HPDE6-E6E7 (cell line): ENCODE measurements around the gene ZNF354B.
"Not testable (repeated sequence)": the region's sequence is repeated elsewhere in the genome, so short reads cannot be mapped to it uniquely, and the experiment has no call there.

Source experiments
- DNase-seq: peaks from one replicate; pipeline ENCODE4 v3.0.0; 2011; ENCODE audit warnings: missing footprints; ENCODE audit errors: extremely low spot score

The ZNF354B gene

GRCh38 chr5:178883115-178883694 lies 23.5 kb downstream of the ZNF354B start:
- not testable (repeated sequence) for DNase-seq

- no peak for DNase-seq
Observed at GRCh38 chr5:178883815-178884430, 24.2 kb downstream of the ZNF354B start.

GRCh38 chr5:178895615-178896571 lies 36.1 kb downstream of the ZNF354B start, which contains the start of gene ZFP2:
ZFP2 (plus strand) TSS chr5:178895913; CDS start chr5:178931314, 35,401 bp downstream.
- DNase-seq = peak; percentile 37

- no peak for DNase-seq
Observed at GRCh38 chr5:178899289-178899688, 39.5 kb downstream of the ZNF354B start.

GRCh38 chr5:178902849-178903248 lies 43.1 kb downstream of the ZNF354B start:
- peak; percentile 57 for DNase-seq

- DNase-seq = no peak
Observed at GRCh38 chr5:178931846-178932760, 72.3 kb downstream of the ZNF354B start.
